Head of caudate nucleus (tissue), 42 donors: Measurements from ENCODE around the gene KIF6.
A peak's percentile ranks its signal among the peaks of the same experiment; 100 is the strongest.

ENCODE experiments used
- DNase-seq, 42 donors: peaks; one replicate each; pipeline versions ENCODE4 v3.0.0 to v3.0.0-alpha.2; 2020 to 2021; ENCODE audit warnings: mixed read lengths in 7 of 42
- intact Hi-C: fragments of 100-400 bp; cut with DNase I; formaldehyde crosslinking; loops from one replicate; pipeline ENCODE4 v1.15.0; 2022

KIF6 gene

DNA sequence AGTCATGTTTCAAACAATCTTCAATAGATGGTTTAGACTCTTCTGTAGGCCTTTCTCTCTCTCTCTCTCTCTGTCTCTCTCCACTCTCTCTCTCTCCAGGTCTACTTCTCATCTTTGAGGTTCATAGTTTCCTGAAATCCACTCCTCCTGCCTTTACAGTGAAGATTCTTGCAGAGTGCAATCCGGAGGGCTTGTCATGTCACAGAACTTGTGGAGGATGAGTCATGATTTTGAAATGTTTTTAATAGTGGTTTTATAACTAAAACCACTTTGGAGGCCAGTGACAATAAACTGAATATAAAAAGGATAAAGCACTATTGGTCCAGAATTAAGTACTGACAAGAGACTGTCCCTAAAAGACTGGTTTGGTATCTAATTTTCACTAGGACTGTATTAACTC is 156.3 kb downstream of the KIF6 start:
- intact Hi-C loops: no loop called here
- DNase-seq: peak in 4 of 42 donors; percentile 10 to 46 (median 18)

GRCh38 chr6:39567091-39567490 is 158.1 kb downstream of the KIF6 start:
- intact Hi-C loops: no loop called here
- no peak for DNase-seq

DNA sequence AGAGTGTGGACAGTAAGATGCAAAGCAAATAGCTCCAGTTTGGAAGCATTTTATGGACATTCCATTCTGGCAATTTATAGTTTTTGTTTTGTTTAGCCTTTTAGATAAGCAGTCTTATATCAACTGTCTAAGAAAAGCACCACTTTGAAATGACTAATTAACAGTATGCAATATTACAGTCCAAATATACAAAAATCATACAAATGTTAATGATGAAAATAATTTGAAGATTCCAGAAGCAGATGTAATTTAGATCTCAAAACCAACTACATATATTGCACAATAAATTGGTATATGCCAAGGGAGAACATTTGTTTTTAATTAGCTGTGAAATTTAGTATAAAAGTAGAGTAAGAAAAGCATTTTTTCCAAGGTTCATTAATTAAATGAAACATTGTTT is 158.8 kb downstream of the KIF6 start:
- no peak for DNase-seq
- intact Hi-C loops: no loop called here

DNA sequence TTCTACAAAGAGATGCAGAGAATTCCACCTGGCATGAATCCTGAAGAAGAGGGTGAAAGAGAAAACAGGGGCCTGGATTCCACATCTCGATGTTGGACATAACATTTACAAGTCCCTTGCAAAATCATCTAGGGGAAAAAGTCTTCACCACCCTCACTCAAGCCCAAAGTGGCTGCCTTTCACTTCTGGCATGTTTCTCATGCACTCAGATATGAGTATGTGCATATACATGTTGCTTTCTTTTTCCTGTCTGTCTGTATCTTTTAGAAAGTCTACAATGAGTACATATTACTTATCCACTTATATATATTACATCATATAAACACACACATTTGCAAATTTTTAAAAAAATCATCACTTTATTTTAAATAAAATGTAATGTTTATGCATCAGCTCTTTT is 159.3 kb downstream of the KIF6 start:
- intact Hi-C loops: no loop called here
- DNase-seq: no peak

DNA sequence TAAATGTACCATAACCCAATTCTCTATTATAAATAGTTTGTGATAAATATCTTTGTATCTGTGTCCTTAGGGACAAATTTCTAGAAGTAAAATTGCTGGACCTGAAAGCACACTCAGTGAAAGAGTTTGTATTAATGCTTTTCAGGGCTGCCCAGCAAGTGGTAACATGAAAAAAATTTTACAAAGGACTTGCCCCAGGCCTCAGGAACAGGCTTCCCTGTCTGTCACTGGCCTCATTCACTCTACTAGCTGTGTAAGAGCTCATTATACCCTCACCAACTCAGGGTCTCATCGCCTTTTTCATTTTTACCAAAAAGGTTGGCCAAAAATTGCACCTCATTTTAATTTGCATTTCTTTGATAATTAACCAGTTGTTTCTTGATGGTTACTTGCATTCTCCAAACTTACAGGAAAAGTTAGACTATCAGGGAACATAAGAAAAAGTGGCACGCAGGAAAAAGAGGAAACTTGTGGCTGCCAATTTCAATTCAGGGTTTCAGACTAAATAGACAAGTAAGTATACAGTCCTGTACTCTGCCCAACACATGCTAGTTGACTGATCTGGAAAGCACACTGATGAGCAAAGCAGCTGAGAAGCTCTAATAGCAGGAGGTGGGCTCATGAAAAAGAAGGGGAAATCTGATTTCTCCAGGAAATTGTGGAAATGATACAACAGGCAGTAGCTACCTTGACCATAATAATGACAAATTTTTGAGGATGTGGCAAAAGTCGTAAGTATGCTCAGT is 161.5 kb downstream of the KIF6 start:
- intact Hi-C loops: no loop called here
- no peak for DNase-seq

DNA sequence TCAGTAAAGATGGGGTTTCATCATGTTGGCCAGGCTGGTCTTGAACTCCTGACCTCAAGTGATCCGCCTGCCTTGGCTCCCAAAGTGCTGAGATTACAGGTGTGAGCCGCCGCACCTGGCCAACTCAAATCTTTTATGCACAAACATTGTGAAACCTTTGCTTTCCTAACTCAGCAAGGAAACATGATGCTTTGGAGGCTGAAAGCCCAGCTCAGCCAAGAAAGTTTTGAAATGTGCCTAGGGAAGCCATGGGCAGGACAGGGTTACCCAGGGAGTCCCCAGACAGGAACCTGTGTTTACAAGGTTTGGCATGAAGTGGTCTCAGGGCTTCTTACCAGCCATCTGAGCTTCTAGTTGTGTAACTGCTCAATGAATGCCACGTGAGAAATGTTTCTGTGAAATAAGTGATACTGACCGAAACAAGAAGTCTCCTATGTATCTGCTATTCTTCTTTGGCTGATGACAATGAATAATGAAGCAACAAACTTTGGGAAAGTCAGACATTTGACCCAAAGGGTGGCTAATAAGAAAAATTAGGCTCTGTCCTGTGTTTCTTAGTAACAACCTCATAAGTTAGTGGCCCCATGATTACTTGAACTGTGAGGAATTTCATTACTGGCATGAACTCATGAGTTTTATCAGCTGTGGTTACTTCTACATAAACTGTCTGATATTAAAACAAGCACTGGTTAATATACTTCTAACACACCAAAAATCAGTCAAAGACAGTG is 163.5 kb downstream of the KIF6 start:
- no peak for DNase-seq
- intact Hi-C loops: no loop called here

- DNase-seq: no peak
- intact Hi-C loops: no loop called here
Observed at GRCh38 chr6:39560915-39561314, 164.3 kb downstream of the KIF6 start.

DNA sequence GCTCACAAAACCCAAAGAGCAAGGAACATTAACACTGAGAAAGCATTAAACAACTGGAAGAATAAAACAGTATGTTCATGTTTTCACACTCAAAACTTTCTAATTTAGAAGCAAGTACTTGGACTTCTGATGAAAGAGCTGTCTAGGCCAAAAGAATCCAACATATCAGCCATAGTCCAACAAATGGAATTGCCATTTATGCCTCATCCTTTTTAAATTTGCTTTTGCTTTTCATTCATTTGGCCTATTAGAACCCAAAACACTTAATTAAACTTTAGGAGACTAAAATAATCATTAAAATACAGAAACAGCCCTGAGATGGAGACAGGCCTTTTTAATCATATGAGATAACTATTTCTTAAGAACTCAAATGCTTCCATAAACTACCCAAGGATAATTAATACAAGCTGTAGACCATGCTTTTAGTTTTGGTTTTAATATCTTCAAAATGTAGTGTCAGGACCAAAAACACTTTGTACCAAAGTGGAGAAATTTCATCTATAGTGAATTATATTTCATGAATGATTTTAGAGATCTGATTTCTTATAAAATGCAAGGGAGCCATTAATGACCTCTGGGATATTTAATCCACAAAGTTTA is 166.5 kb downstream of the KIF6 start:
- intact Hi-C loops: no loop called here

DNA sequence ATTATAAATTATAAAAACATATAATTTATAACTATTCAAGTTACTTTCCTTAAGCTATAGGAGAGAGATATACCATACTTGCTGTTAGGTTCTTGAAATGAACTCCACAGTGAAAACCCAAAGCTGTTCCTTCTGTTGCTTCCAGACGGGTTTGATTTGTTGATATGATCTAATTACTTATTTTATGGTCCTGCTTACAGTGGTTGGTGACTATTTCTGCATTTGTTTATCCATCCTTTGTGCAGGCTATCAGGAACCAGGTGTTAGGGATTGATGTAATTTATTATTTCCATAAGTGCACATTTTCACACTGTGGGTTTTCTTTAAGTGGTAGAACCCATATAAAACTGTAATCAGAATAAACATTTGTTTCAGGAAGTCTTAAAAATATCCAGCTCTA is 167.1 kb downstream of the KIF6 start:
- DNase-seq: no peak
- intact Hi-C loops: no loop called here

More for the DNA sequence above, 166.5 kb downstream of the KIF6 start:
- DNase-seq: no peak

- intact Hi-C loops: no loop called here
- no peak for DNase-seq
Observed at GRCh38 chr6:39555136-39555535, 170.1 kb downstream of the KIF6 start.

- no peak for DNase-seq
- intact Hi-C loops: no loop called here
Observed at GRCh38 chr6:39553860-39554802, 171.1 kb downstream of the KIF6 start.

DNA sequence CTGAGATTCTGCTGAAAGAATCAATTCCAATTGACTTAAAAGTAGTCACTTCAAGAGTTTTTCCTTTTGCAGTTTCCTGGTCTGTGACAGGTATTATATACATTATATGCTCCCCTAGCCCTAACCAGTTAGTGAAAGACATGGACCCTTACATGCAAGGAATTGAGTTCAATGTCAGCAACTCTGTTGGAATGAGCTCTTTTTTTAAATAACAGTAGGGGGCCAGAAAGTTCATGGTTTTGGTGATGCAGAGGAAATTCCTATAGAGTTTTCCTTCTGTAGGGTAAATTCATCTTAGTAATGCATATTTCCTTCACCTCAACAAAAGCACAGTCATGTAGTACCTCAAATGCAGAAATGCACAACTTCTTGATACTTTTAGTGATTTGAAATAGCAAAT is 172.2 kb downstream of the KIF6 start:
- DNase-seq: no peak

GRCh38 chr6:39550191-39550590 is 175.0 kb downstream of the KIF6 start:
- peak in 8 of 42 donors; percentile 1 to 42 (median 14) for DNase-seq
- intact Hi-C loops: no loop called here

More for the DNA sequence above, 172.2 kb downstream of the KIF6 start:
- intact Hi-C loops: no loop called here

- intact Hi-C loops: no loop called here
- no peak for DNase-seq
Observed at GRCh38 chr6:39546731-39547130, 178.5 kb downstream of the KIF6 start.

- DNase-seq: no peak
- intact Hi-C loops: no loop called here
Observed at GRCh38 chr6:39543950-39544349, 181.3 kb downstream of the KIF6 start.

GRCh38 chr6:39543095-39543494 is 182.1 kb downstream of the KIF6 start:
- DNase-seq: peak in 1 of 42 donors; percentile 2
- intact Hi-C loops: no loop called here

GRCh38 chr6:39540454-39540853 is 184.8 kb downstream of the KIF6 start:
- intact Hi-C loops: no loop called here
- no peak for DNase-seq

GRCh38 chr6:39530201-39530759 is 194.9 kb downstream of the KIF6 start:
- DNase-seq: no peak
- intact Hi-C loops: no loop called here
